Esophagus squamous epithelium (tissue), 5 donors: Measurements from ENCODE around the gene IMPG1. TPM values are rescaled to one million over a fixed set of nuclear protein-coding genes. Genes with fewer than 3 reads are reported as not detected.
"Not testable (repeated sequence)": the region's sequence is repeated elsewhere in the genome, so short reads cannot be mapped to it uniquely, and the experiment has no call there.

Experiments
- DNase-seq: peaks from one replicate; lab custom pipeline; 2025; lab: John Stamatoyannopoulos, UW
- H3K27ac ChIP-seq, 4 donors: fragments of 200-600 bp; sonication (generic); one replicate each; pipeline ENCODE4 v1.5.1; 2016 to 2019; ENCODE audit warnings: mild to moderate bottlenecking in 1 of 4
- H3K27me3 ChIP-seq, 4 donors: fragments of 200-600 bp; sonication (generic); 1 replicate in 3 of 4; 2 replicates in 1 of 4; pipeline versions ENCODE4 v1.5.1 to v1.6.0; 2017 to 2021; ENCODE audit warnings: antibody characterized with exemption in 1 of 4
- H3K36me3 ChIP-seq, 3 donors: fragments of 200-600 bp; sonication (generic); one replicate each; pipeline ENCODE4 v1.5.1; 2016 to 2019
- H3K4me1 ChIP-seq, 3 donors: fragments of 200-600 bp; sonication (generic); one replicate each; pipeline ENCODE4 v1.5.1; 2017 to 2019
- H3K4me3 ChIP-seq, 4 donors: fragments of 200-600 bp; sonication (generic); 1 replicate in 3 of 4; 2 replicates in 1 of 4; pipeline ENCODE4 v1.5.1; 2016 to 2019; ENCODE audit warnings: mild to moderate bottlenecking in 2 of 4, moderate library complexity in 1 of 4
- H3K9me3 ChIP-seq, 3 donors: fragments of 200-600 bp; sonication (generic); one replicate each; pipeline ENCODE4 v1.5.1; 2016 to 2019
- CTCF ChIP-seq, 6 experiments: fragments of 450-650 bp in 4 of 6; fragments of 200-600 bp in 2 of 6; sonication (generic) in 2 of 6; IDR thresholded peaks; one replicate each; pipeline ENCODE4 v1.5.1; 2016 to 2019; ENCODE audit warnings: antibody characterized with exemption in 6 of 6, mild to moderate bottlenecking in 4 of 6, moderate library complexity in 4 of 6
- POLR2A ChIP-seq, 4 donors: fragments of 450-650 bp; IDR thresholded peaks; one replicate each; pipeline ENCODE4 v1.6.1; 2017; ENCODE audit warnings: antibody characterized with exemption in 4 of 4, mild to moderate bottlenecking in 4 of 4, moderate library complexity in 3 of 4
- WGBS, 2 donors: methylation state at CpG; one replicate each; pipeline ENCODE4 v1.1.5; 2018; 5-methylcytosine and 5-hydroxymethylcytosine counted together
- intact Hi-C: fragments of 100-400 bp; cut with DNase I; formaldehyde crosslinking; loops from one replicate; pipeline ENCODE4 v1.15.0; 2022
- total RNA-seq, 4 donors: library from RNA; depleted of rRNA; stranded (reverse); fragments of >200 nt; gene quantifications; one replicate each; pipeline ENCODE4 v1.1.0, GENCODE V29; 2016
- donor health status: DM: yes; HTN: yes; CAD: no.

Gene IMPG1
- total RNA-seq, 4 donors from 2014 or later, result 0.13 TPM; not detected in 3

GRCh38 chr6:75926293-75927168, 145.9 kb downstream of the IMPG1 start:
- Histone ChIP-seq H3K27me3 (no peaks in the 10 kb centered on the region), H3K36me3 (no peaks in the 10 kb centered on the region), H3K27ac (no peak overlapping the region), H3K9me3 (no peaks in the 10 kb centered on the region), H3K4me1 (no peaks in the 10 kb centered on the region), H3K4me3 (no peak overlapping the region)
- WGBS, 2 donors, result 88 to 94% methylated on average over 5 of the region's 5 CpGs
- no peak for TF ChIP-seq POLR2A (IDR thresholded peaks at IDR 0.05)
- no peak for TF ChIP-seq CTCF (IDR thresholded peaks at IDR 0.05)
- intact Hi-C loops, result no loop called here
- no peak for DNase-seq

GRCh38 chr6:75922226-75922625, 150.2 kb downstream of the IMPG1 start:
- H3K36me3 ChIP-seq, result peaks cover 0 to 24% (median 0%) of the 10 kb centered on the region in 3 donors
- TF ChIP-seq CTCF (IDR thresholded peaks at IDR 0.05), result no peak
- TF ChIP-seq POLR2A (IDR thresholded peaks at IDR 0.05), result no peak
- H3K27ac ChIP-seq, result no peak overlapping the region
- no peak overlapping the region for H3K4me3 ChIP-seq
- intact Hi-C loops, result no loop called here
- H3K9me3 ChIP-seq, result no peaks in the 10 kb centered on the region
- DNase-seq, result no peak
- no peaks in the 10 kb centered on the region for H3K27me3 ChIP-seq
- H3K4me1 ChIP-seq, result no peaks in the 10 kb centered on the region

- Histone ChIP-seq H3K27ac (no peak overlapping the region), H3K4me3 (no peak overlapping the region), H3K36me3 (peaks cover 0 to 47% (median 0%) of the 10 kb centered on the region in 3 donors), H3K27me3 (no peaks in the 10 kb centered on the region), H3K9me3 (no peaks in the 10 kb centered on the region), H3K4me1 (no peaks in the 10 kb centered on the region)
- intact Hi-C loops, result no loop called here
- no peak for DNase-seq
- TF ChIP-seq POLR2A (IDR thresholded peaks at IDR 0.05) (no peak), CTCF (IDR thresholded peaks at IDR 0.05) (no peak)
These were observed 159.4 kb downstream of the IMPG1 start for GRCh38 chr6:75913040-75913439.

GRCh38 chr6:75907444-75907843, 165.0 kb downstream of the IMPG1 start:
- WGBS, 2 donors, result 71 to 91% methylated on average over 2 of the region's 2 CpGs
- Histone ChIP-seq H3K27ac (no peak overlapping the region), H3K4me1 (no peaks in the 10 kb centered on the region), H3K4me3 (no peak overlapping the region), H3K27me3 (no peaks in the 10 kb centered on the region), H3K9me3 (no peaks in the 10 kb centered on the region), H3K36me3 (peaks cover 0 to 28% (median 0%) of the 10 kb centered on the region in 3 donors)
- no peak for DNase-seq
- TF ChIP-seq POLR2A (IDR thresholded peaks at IDR 0.05) (no peak), CTCF (IDR thresholded peaks at IDR 0.05) (no peak)
- intact Hi-C loops, result no loop called here

GRCh38 chr6:75906871-75907270, 165.6 kb downstream of the IMPG1 start:
- TF ChIP-seq CTCF (IDR thresholded peaks at IDR 0.05) (no peak), POLR2A (IDR thresholded peaks at IDR 0.05) (no peak)
- no peaks in the 10 kb centered on the region for H3K9me3 ChIP-seq
- no peaks in the 10 kb centered on the region for H3K27me3 ChIP-seq
- 78 to 87% methylated on average over 3 of the region's 3 CpGs for WGBS, 2 donors
- intact Hi-C loops, result no loop called here
- DNase-seq, result no peak
- H3K4me3 ChIP-seq, result no peak overlapping the region
- H3K36me3 ChIP-seq, result peaks cover 0 to 28% (median 0%) of the 10 kb centered on the region in 3 donors
- H3K4me1 ChIP-seq, result no peaks in the 10 kb centered on the region
- no peak overlapping the region for H3K27ac ChIP-seq

- H3K4me1 ChIP-seq, H3K27ac ChIP-seq, H3K9me3 ChIP-seq, DNase-seq, intact Hi-C loops, H3K27me3 ChIP-seq, H3K4me3 ChIP-seq: not testable (repeated sequence)
- H3K36me3 ChIP-seq, result peaks cover 0 to 28% (median 0%) of the 10 kb centered on the region in 3 donors
- 98% methylated on average over 11 of the region's 14 CpGs; no CpG with 5 or more reads in 1 of the 2 donors for WGBS, 2 donors
These were observed 167.3 kb downstream of the IMPG1 start for GRCh38 chr6:75905129-75905528.

- H3K9me3 ChIP-seq, H3K27ac ChIP-seq, H3K4me1 ChIP-seq, DNase-seq, H3K27me3 ChIP-seq, intact Hi-C loops, H3K4me3 ChIP-seq: not testable (repeated sequence)
- peaks cover 0 to 25% (median 0%) of the 10 kb centered on the region in 3 donors for H3K36me3 ChIP-seq
- WGBS, 2 donors, result 85 to 88% methylated on average over 1 of the region's 1 CpG
These were observed 172.2 kb downstream of the IMPG1 start for GRCh38 chr6:75900216-75900615.
